IPS-15b (cell line): ENCODE measurements around the gene RAB4A.
"Not testable (repeated sequence)": the region's sequence is repeated elsewhere in the genome, so short reads cannot be mapped to it uniquely, and the experiment has no call there.

Experiments used
- H3K27me3 ChIP-seq: one replicate; pipeline ENCODE4 v1.6.1; 2013; ENCODE audit warnings: low read length; ENCODE audit not compliant: control insufficient read depth, insufficient read depth
- H3K36me3 ChIP-seq: one replicate; pipeline ENCODE4 v1.6.1; 2013; ENCODE audit warnings: low read length; ENCODE audit not compliant: control insufficient read depth, insufficient read depth
- H3K4me1 ChIP-seq: one replicate; pipeline ENCODE4 v1.6.1; 2013; ENCODE audit warnings: mild to moderate bottlenecking, low read length; ENCODE audit not compliant: control insufficient read depth, insufficient read depth
- H3K4me3 ChIP-seq: one replicate; pipeline ENCODE4 v1.5.1; 2013; ENCODE audit warnings: low read depth, low read length
- H3K9ac ChIP-seq: one replicate; pipeline ENCODE4 v1.6.1; 2013; ENCODE audit warnings: low read depth, mild to moderate bottlenecking, low read length
- H3K9me3 ChIP-seq: one replicate; pipeline ENCODE4 v1.6.1; 2013; ENCODE audit warnings: mild to moderate bottlenecking, low read length; ENCODE audit not compliant: control insufficient read depth, insufficient read depth

RAB4A gene

DNA sequence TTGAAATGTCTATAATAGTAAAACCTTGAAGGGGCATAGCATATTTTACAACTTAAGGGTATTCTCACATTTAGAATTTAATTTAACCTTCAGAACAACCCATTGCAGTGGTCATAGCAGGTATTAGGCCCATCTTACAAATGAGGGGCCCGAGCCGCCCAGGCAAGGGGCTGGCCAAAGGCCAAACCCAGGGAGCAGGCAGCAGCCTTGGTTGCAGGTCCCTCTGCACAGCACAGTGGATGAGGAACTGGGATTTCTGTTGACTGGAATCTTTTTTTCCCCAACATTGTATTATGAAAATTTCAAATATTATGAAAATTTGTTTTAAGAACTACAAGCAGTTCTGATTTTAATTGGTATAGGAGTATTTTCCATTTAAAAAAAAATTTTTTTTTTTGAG lies 38.8 kb downstream of the RAB4A start:
- no peaks in the 10 kb centered on the region for H3K9me3 ChIP-seq
- no peaks in the 10 kb centered on the region for H3K4me1 ChIP-seq
- H3K4me3 ChIP-seq, result no peak overlapping the region
- no peaks in the 10 kb centered on the region for H3K36me3 ChIP-seq
- no peaks in the 10 kb centered on the region for H3K27me3 ChIP-seq
- H3K9ac ChIP-seq, result no peak overlapping the region

DNA sequence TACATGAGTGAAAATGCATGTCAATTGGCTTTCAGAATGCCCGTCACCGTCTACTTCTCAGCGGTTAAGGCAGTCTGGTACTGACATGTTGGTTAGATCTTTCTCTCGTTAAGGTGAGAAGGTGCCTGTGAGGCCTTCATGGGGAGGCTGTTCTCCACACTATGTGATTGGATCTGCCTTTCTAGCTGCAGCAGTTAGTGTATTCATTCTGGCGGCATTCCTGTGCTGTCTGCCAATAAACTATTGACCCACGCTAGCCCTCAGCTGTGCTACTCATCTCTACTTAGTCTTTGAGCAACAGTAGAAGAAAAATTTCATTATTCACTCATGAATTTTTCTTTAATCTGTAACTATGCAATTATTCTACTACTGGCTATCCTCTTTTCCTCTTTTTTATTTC lies 39.9 kb downstream of the RAB4A start:
- H3K36me3 ChIP-seq, result no peaks in the 10 kb centered on the region
- H3K9ac ChIP-seq, result no peak overlapping the region
- H3K9me3 ChIP-seq, result no peaks in the 10 kb centered on the region
- H3K4me1 ChIP-seq, result no peaks in the 10 kb centered on the region
- no peak overlapping the region for H3K4me3 ChIP-seq
- H3K27me3 ChIP-seq, result no peaks in the 10 kb centered on the region

DNA sequence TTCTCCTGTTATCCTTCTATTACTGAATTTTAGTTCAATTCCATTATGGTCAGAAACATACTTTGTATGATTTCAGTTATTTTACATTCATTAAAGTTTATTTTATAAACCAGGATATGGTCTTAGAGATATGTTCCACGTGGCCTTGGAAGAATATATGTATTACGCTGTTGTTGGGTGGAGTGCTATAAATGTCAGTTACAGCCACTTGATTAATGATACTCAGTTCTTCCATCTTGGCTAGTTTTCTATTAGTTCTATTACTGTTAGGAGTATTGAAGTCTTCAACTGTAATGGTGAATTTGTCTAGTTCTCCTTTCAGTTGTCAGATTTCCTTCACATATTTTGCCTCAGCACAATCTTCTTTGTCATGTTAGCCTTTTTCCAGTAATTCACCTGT lies 45.3 kb downstream of the RAB4A start:
- H3K4me3 ChIP-seq, result no peak overlapping the region
- no peaks in the 10 kb centered on the region for H3K4me1 ChIP-seq
- H3K9ac ChIP-seq, result no peak overlapping the region
- no peaks in the 10 kb centered on the region for H3K27me3 ChIP-seq
- no peaks in the 10 kb centered on the region for H3K36me3 ChIP-seq
- H3K9me3 ChIP-seq, result no peaks in the 10 kb centered on the region

DNA sequence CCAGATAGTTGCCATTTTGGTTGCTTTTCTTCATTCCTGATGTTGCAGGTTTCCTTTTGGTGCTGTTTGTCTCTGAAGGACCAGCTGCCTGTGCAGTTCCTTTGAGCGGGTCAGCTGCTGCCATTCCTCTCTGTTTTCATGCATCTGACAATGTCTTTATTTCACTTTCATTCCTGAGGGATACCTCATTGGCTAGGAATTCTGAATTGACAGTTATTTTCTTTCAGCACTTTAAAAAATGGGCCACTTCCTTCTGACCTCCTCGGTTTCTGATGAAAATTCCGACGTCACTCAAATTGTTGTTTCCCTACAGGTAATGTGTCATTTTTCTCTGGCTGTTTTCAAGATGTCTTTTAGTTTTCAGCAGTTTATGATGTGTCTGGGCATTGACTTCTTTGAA lies 47.1 kb downstream of the RAB4A start:
- no peaks in the 10 kb centered on the region for H3K4me1 ChIP-seq
- no peaks in the 10 kb centered on the region for H3K9me3 ChIP-seq
- H3K9ac ChIP-seq, result no peak overlapping the region
- H3K36me3 ChIP-seq, result no peaks in the 10 kb centered on the region
- no peaks in the 10 kb centered on the region for H3K27me3 ChIP-seq
- no peak overlapping the region for H3K4me3 ChIP-seq

DNA sequence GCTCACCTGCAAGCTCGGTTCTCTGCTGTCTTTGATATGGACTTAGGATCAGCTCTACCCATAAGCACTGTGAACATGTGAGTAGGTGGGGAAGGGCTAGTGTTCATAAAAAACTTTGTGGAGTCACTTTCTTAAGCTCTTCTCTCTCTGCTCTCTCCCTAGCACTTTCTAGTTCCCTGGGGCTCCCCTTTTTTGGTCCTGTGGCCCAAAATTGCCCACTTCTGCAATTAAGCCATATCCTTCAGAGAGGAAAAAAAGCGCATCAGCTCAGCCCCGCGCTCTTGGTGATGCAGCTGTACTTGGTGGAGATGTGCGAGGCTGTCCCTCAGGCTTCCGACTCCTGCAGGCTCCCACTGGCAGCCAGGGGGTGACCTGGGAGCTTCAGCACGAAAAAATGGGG lies 48.6 kb downstream of the RAB4A start:
- Histone ChIP-seq H3K36me3 (no peaks in the 10 kb centered on the region), H3K9ac (no peak overlapping the region), H3K4me3 (no peak overlapping the region), H3K27me3 (no peaks in the 10 kb centered on the region), H3K9me3 (no peaks in the 10 kb centered on the region), H3K4me1 (no peaks in the 10 kb centered on the region)

DNA sequence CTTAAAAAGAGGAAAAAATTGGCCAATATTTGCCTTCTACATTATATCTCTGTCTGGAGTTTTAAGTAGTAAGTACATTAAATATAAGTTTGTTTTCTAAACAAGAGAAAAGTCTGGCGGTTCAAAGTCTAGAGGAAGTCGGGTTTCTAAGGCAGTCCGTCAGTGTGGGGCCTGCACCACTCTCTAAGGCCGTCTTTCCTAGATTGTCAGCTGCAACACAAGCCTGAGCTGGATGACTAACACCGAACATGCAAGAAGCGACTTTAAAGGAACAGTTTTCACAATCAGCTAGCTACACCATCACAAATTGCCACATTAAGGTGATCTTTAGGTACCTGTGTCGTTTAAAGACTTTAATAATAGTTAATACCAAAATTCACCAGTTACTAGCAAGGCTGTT lies 52.3 kb downstream of the RAB4A start:
- H3K4me3 ChIP-seq, result no peak overlapping the region
- no peaks in the 10 kb centered on the region for H3K27me3 ChIP-seq
- no peaks in the 10 kb centered on the region for H3K4me1 ChIP-seq
- no peaks in the 10 kb centered on the region for H3K36me3 ChIP-seq
- no peak overlapping the region for H3K9ac ChIP-seq
- H3K9me3 ChIP-seq, result no peaks in the 10 kb centered on the region

DNA sequence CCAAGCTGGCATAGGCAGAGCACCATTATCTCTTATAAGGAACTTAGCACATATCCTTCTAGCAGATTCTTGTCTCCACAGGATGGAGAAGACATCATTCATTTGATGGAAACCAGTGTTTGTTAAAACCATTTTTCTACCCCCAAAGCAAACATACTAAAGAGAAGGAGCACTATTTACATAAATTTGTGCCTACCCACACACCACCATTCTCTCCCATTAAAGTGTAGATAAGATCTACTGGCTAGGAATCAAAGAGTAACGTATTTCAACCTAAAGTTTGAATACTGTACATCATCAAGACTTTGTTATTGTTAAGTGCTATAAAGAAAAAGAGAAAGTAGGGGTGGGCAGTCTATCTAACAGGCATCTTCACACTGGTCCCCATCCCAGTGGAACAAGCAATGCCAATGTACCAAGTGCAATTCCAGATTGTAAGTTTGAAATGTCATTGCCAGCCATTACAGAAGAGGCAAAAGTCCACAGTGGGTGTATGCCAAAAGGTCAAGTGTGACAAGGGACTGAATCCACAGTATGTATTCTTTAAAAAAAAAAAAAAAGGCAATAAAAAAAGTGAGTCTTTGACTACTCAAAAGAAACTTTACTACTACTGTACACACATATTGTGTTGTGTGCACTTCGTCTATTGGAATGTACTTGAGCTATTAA lies 53.1 kb downstream of the RAB4A start:
- no peak overlapping the region for H3K4me3 ChIP-seq
- H3K9ac ChIP-seq, result no peak overlapping the region
- H3K4me1 ChIP-seq, result no peaks in the 10 kb centered on the region
- H3K9me3 ChIP-seq, result no peaks in the 10 kb centered on the region
- H3K36me3 ChIP-seq, result no peaks in the 10 kb centered on the region
- H3K27me3 ChIP-seq, result no peaks in the 10 kb centered on the region

DNA sequence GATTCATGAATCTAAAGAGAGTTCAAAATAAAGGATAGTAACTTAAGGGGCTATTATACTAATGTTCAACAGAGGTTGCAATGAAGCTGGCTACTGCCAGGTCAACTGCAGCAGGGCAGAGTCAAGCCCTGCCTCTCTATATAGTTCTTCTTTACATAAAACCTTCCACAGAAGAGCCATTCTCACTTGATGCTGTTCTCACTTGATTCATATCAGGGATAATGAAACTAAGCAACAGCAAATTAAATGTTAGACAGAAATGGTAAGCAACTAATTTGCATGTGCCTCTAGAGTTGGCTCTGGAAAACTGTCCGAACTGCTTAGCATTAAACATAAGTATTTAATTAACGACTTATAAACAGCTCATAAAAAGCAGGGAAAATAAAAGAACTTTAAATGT lies 54.5 kb downstream of the RAB4A start:
- Histone ChIP-seq H3K36me3 (no peaks in the 10 kb centered on the region), H3K4me1 (no peaks in the 10 kb centered on the region), H3K4me3 (no peak overlapping the region), H3K9me3 (no peaks in the 10 kb centered on the region), H3K9ac (no peak overlapping the region), H3K27me3 (no peaks in the 10 kb centered on the region)

DNA sequence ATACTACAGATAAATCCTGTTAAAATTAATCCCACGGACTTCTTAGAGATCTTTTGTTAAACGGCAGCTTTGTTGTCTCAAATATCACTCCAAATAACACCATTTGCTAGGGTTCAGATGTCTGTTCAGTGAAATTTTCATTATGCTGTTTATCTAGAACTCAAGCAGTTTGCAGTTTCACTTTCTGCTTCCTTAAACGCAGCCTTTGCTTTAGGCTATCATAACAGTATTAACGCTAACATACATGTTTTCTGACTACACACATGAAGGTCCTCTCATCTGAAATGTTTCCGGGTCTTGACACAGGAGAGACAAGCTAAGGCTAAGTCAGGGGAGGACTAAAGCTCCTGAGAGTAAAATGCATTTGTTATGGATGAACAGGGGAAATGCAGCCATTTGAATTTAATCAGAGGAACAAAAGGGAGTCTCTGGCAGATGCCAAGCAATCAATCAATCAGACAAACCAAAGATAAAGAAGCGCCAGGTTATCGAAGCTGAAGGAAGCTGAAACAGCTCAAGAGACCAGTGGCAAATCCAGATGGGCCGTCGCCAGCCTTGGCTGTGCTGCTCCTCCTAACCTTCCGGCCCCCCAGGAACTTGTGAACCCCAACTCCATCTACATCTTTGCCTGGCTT lies 55.1 kb downstream of the RAB4A start:
- H3K27me3 ChIP-seq, result no peaks in the 10 kb centered on the region
- no peaks in the 10 kb centered on the region for H3K36me3 ChIP-seq
- H3K9me3 ChIP-seq, result no peaks in the 10 kb centered on the region
- no peak overlapping the region for H3K9ac ChIP-seq
- H3K4me1 ChIP-seq, result no peaks in the 10 kb centered on the region
- no peak overlapping the region for H3K4me3 ChIP-seq

DNA sequence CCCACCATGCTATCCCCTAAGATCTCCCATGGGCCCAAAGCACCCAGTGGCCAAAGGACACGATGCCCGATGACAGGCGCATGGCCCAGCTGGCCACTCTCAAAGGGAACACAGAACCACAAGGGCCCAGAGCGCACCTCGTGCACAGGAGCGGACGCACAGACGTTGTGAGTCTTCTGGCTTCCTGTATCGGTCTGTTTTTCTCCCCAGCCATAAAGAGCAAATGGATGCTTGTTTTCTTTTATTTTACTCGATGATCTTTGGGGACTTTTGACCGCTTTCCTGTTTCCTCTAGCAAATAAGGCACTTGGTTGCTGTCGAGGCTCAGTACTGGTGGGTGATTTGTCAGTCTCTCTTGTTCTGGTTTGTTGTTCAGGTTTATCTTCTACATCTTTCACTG lies 55.7 kb downstream of the RAB4A start:
- Histone ChIP-seq H3K27me3 (no peaks in the 10 kb centered on the region), H3K36me3 (no peaks in the 10 kb centered on the region), H3K4me3 (no peak overlapping the region), H3K9me3 (no peaks in the 10 kb centered on the region), H3K9ac (no peak overlapping the region), H3K4me1 (no peaks in the 10 kb centered on the region)

DNA sequence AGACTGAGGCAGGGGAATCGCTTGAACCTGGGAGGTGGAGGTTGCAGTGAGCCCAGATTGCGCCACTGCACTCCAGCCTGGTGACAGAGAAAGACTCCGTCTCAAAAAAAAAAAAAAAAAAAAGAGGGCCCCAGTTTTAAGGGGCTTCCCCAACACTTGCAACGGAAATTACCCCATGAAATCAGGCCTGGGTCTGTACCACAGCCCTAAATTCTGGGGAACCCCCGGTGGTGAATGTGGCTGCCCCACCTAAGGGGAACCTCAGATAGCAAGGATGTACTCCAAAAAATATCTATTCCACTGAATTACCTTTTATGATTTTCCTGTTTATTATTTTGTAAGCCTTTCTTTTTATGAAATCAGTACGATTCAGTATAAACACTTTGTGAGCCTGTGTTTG lies 56.9 kb downstream of the RAB4A start:
- not testable (repeated sequence) for H3K9me3 ChIP-seq, H3K4me1 ChIP-seq, H3K9ac ChIP-seq, H3K27me3 ChIP-seq, H3K4me3 ChIP-seq, H3K36me3 ChIP-seq

DNA sequence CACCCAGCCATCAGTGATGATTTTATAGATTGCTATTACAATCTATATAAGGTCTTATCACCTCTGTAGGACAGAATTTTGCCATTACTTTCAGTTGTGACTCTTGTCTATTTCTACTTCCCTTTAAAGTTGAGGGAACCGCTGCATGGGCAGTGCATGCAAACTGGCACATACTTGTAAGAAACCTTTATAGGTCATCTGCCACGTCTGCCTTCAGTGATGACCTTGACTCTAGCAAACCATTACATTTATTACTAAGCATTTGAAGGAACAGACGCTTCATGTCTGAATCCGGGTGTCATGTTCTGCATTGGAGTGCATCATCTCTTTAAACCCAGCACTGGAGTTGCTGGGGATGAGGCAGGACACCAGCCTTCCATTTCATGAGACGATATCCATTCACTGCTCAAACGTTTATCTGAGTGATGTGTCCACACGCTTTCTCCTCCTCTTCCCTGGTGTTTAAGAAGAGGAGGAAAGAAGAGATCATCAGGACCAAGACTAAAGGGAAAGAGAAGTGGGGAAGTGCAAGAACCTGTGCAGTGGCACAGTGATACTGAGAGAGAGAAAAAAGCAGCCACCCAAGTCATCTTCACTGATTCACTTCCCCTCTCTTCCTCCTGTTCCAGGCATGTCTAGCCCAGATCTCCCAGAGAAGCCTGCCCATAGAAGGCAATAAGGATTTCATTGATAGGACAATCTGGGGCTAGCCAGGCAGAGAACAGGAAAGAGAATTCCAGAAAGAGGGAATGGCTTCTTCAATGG lies 57.9 kb downstream of the RAB4A start:
- Histone ChIP-seq H3K36me3 (no peaks in the 10 kb centered on the region), H3K9me3 (no peaks in the 10 kb centered on the region)

More for the DNA sequence above, 57.9 kb downstream of the RAB4A start:
- Histone ChIP-seq H3K4me1 (no peaks in the 10 kb centered on the region), H3K9ac (no peak overlapping the region), H3K4me3 (no peak overlapping the region), H3K27me3 (no peaks in the 10 kb centered on the region)
